Keratinocyte (primary cell): ENCODE data around the gene DAPK1.

Experiments used
- EZH2 ChIP-seq: IDR thresholded peaks from one replicate; pipeline ENCODE4 v1.6.1; 2012; ENCODE audit warnings: inconsistent platforms, mild to moderate bottlenecking, low read length, moderate library complexity
- TF ChIP-seq, protein P1 (sequence below), 3 experiments: IDR thresholded peaks in 1 of 3; conservative IDR thresholded peaks in 1 of 3; optimal IDR thresholded peaks in 1 of 3; 2 replicates in 2 of 3; 3 replicates in 1 of 3; pipeline versions ENCODE3 to v1.5.1; 2011; ENCODE audit warnings: low read length in 3 of 3, mild to moderate bottlenecking in 3 of 3, moderate library complexity in 2 of 3, control low read depth in 1 of 3, inconsistent platforms in 1 of 3; ENCODE audit not compliant: insufficient read depth in 2 of 3; ENCODE audit errors: extremely low read depth in 1 of 3

DNA sequence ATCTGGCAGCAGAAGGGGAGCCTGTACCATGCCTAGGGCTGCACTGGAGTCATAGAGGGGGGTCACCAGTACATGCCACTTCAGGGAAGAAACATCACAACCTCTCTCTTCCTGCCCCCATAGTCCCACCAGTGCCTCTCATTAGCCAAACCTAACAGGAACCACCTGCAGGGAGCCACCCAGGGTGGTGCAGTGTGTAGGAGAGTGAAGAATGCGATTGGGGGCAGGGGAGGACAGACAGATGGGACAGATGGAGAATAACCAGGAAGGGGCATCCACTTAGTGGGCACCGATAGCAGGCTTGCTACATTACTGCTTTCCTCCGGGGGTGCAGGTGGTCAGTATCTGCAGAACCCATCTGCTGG, 19.2 kb downstream of the DAPK1 start:
- TF ChIP-seq, protein P1, sequence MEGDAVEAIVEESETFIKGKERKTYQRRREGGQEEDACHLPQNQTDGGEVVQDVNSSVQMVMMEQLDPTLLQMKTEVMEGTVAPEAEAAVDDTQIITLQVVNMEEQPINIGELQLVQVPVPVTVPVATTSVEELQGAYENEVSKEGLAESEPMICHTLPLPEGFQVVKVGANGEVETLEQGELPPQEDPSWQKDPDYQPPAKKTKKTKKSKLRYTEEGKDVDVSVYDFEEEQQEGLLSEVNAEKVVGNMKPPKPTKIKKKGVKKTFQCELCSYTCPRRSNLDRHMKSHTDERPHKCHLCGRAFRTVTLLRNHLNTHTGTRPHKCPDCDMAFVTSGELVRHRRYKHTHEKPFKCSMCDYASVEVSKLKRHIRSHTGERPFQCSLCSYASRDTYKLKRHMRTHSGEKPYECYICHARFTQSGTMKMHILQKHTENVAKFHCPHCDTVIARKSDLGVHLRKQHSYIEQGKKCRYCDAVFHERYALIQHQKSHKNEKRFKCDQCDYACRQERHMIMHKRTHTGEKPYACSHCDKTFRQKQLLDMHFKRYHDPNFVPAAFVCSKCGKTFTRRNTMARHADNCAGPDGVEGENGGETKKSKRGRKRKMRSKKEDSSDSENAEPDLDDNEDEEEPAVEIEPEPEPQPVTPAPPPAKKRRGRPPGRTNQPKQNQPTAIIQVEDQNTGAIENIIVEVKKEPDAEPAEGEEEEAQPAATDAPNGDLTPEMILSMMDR (optimal IDR thresholded peaks at IDR 0.05 in 1 of 3, IDR thresholded peaks at IDR 0.05 in 1 of 3, conservative IDR thresholded peaks at IDR 0.05 in 1 of 3; ENCODE audit: extremely low read depth in 1 of 3, insufficient read depth in 2 of 3, low read length in 3 of 3) = no peak
- no peak for TF ChIP-seq EZH2
